Measurements from ENCODE around the gene CTSA. TPM values are rescaled to one million over a fixed set of nuclear protein-coding genes. Genes with fewer than 3 reads are reported as not detected.
"Not testable (repeated sequence)": the region's sequence is repeated elsewhere in the genome, so short reads cannot be mapped to it uniquely, and the experiment has no call there.

Gene CTSA
- total and polyA plus RNA-seq, 7 donors = 41.3 to 59.8 (median 47.8) TPM

GRCh38 chr20:45867819-45868176 is 23.3 kb upstream of the CTSA start:
- no peaks in the 10 kb centered on the region for H3K27me3 ChIP-seq (ENCODE audit: insufficient read depth in 3 of 3, low read length in 2 of 3)
- DNase-seq = no peak
- TF ChIP-seq, protein P1, sequence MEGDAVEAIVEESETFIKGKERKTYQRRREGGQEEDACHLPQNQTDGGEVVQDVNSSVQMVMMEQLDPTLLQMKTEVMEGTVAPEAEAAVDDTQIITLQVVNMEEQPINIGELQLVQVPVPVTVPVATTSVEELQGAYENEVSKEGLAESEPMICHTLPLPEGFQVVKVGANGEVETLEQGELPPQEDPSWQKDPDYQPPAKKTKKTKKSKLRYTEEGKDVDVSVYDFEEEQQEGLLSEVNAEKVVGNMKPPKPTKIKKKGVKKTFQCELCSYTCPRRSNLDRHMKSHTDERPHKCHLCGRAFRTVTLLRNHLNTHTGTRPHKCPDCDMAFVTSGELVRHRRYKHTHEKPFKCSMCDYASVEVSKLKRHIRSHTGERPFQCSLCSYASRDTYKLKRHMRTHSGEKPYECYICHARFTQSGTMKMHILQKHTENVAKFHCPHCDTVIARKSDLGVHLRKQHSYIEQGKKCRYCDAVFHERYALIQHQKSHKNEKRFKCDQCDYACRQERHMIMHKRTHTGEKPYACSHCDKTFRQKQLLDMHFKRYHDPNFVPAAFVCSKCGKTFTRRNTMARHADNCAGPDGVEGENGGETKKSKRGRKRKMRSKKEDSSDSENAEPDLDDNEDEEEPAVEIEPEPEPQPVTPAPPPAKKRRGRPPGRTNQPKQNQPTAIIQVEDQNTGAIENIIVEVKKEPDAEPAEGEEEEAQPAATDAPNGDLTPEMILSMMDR (IDR thresholded peaks at IDR 0.05) = no peak
- H3K27ac ChIP-seq = no peak overlapping the region
- no peak for ATAC-seq
- intact Hi-C loops (cut with DNase I) = no loop called here
- no peaks in the 10 kb centered on the region for H3K36me3 ChIP-seq (ENCODE audit: insufficient read depth in 1 of 2, low read depth in 1 of 2)
- no peaks in the 10 kb centered on the region for H3K4me1 ChIP-seq
- no peaks in the 10 kb centered on the region for H3K9me3 ChIP-seq
- no peak overlapping the region for H3K4me3 ChIP-seq

DNA sequence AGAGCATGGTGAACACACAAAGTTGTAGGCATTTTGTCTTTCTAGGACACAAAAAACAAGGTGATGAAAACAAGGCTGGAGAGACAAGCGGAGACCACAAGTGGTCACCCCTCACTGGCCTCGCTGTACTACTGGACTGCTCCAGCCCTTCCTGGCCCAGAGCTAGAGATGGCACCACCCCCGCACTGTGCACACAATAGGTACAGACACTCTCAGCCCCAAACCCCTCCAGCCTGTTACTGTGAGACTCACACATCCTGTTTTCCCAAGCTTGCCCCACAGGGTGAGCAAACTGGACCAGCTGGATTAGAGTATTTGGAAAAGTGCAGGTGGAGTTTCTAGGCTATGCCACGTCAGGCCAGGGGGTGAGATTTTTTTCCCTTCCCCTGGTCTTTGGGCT is 18.5 kb upstream of the CTSA start:
- H3K27ac ChIP-seq = no peak overlapping the region
- intact Hi-C loops (cut with DNase I) = no loop called here
- ATAC-seq = no peak
- H3K27me3 ChIP-seq (ENCODE audit: insufficient read depth in 3 of 3, low read length in 2 of 3) = no peaks in the 10 kb centered on the region
- H3K4me1 ChIP-seq = no peaks in the 10 kb centered on the region
- TF ChIP-seq, protein P1 (IDR thresholded peaks at IDR 0.05) = no peak
- no peaks in the 10 kb centered on the region for H3K9me3 ChIP-seq
- no peak for DNase-seq
- peaks cover 0 to 11% of the 10 kb centered on the region in 2 donors for H3K36me3 ChIP-seq (ENCODE audit: insufficient read depth in 1 of 2, low read depth in 1 of 2)
- no peak overlapping the region for H3K4me3 ChIP-seq
- 89 to 92% (median 90%) methylated on average over 4 of the region's 4 CpGs for WGBS, 3 donors

DNA sequence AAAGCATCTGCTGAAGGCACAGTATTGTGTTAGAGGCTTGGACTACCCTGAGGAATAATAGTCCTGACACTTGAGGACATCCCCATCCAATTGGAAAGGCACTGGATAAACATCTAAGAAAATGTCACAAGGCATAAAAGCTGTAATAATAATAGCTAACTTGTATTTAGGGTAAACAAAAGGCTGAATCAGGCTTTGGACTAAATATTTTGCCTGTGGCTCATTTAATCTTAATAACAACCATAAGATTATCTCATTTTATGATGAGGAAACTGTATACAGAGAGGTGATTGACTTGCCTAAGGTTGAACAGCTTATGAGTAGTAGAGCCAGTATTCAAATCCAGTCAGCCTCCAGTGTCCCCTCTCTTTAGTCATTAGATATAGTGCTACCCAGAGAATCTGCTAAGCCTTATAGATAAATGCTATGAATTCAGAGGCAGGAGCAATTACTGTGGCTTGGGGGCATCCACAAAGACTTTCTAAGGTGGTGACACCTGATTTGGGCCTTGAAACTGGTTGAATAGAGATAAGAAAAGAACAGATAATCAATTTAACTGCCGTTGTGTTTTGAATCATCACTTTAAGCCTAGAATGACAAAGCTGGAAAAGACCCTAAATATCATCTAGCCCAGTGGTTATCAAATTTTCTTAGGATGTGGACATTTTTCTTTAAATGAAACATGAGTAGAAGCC is 17.6 kb upstream of the CTSA start:
- WGBS, 3 donors = 77 to 90% (median 81%) methylated on average over 1 of the region's 1 CpG
- DNase-seq (no peak), ATAC-seq (no peak)
- H3K9me3 ChIP-seq = no peaks in the 10 kb centered on the region
- no peak overlapping the region for H3K4me3 ChIP-seq
- H3K36me3 ChIP-seq (ENCODE audit: insufficient read depth in 1 of 2, low read depth in 1 of 2) = peaks cover 0 to 20% of the 10 kb centered on the region in 2 donors
- TF ChIP-seq, protein P1 (IDR thresholded peaks at IDR 0.05) = no peak
- intact Hi-C loops (cut with DNase I) = no loop called here
- no peaks in the 10 kb centered on the region for H3K27me3 ChIP-seq (ENCODE audit: insufficient read depth in 3 of 3, low read length in 2 of 3)
- no peaks in the 10 kb centered on the region for H3K4me1 ChIP-seq
- H3K27ac ChIP-seq = no peak overlapping the region

GRCh38 chr20:45874104-45874481 is 17.0 kb upstream of the CTSA start:
- H3K27ac ChIP-seq; ATAC-seq; H3K4me3 ChIP-seq; DNase-seq; H3K9me3 ChIP-seq; intact Hi-C loops (cut with DNase I); H3K27me3 ChIP-seq (ENCODE audit: insufficient read depth in 3 of 3, low read length in 2 of 3); H3K4me1 ChIP-seq: not testable (repeated sequence)
- H3K36me3 ChIP-seq (ENCODE audit: insufficient read depth in 1 of 2, low read depth in 1 of 2) = peaks cover 0 to 25% of the 10 kb centered on the region in 2 donors
- 89 to 95% (median 91%) methylated on average over 10 of the region's 10 CpGs for WGBS, 3 donors

- Histone ChIP-seq H3K27me3 (ENCODE audit: insufficient read depth in 3 of 3, low read length in 2 of 3) (no peaks in the 10 kb centered on the region), H3K9me3 (no peaks in the 10 kb centered on the region), H3K4me3 (no peak overlapping the region), H3K4me1 (no peaks in the 10 kb centered on the region), H3K36me3 (ENCODE audit: insufficient read depth in 1 of 2, low read depth in 1 of 2) (peaks cover 0 to 28% of the 10 kb centered on the region in 2 donors), H3K27ac (no peak overlapping the region)
- DNase-seq (no peak), ATAC-seq (no peak)
- 77 to 81% (median 78%) methylated on average over 4 of the region's 4 CpGs for WGBS, 3 donors
- TF ChIP-seq, protein P1 (IDR thresholded peaks at IDR 0.05) = no peak
- intact Hi-C loops (cut with DNase I) = no loop called here
These were observed 16.6 kb upstream of the CTSA start for GRCh38 chr20:45874576-45874975.
